GM21576 (cell line): ENCODE results near the gene XXYLT1.
A peak's percentile ranks its signal among the peaks of the same experiment; 100 is the strongest.

ENCODE experiments used
- ATAC-seq: cut with Tn5 transposase; IDR thresholded peaks from one replicate; pipeline ENCODE4 v1.9.1; 2021; ENCODE audit warnings: mild to moderate bottlenecking, moderate library complexity; ENCODE audit not compliant: unreplicated experiment

Gene XXYLT1

DNA sequence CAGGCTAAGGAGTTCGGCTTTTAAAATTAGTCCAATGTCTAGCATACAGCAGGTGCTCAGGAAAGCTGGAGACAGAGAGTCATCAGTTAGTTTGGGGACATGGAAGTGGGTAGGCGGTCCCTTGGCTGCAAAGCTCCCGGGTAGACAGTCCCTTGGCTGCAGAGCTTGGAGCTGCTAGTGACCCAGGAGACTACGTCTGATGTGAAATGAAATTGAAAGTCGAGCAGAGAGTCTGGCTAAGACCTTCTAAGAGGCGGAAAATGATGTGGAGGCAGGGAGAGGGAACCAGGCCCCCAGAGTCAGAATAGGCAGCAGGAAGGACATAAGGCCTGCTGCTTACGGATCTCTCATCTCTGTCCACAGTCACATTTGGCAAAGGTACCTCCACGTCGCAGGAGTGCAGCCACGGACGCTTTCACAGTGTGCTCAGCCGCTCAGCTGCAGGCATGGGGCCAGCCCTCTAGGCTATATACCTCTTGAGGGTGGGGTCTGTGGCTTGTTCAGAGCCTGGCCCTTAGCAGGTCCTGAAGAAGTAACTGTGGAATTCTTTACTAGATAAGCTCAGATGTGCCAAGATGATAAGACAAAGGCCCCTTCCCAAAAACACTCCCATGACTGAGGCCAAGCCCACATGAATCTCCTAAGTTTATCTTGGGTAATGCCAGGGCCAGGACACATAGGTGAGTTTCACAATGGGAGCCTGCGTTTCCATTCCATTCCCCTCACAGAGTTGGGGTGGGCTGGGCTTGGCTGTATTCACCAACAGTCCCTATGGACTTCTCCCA is 131.7 kb downstream of the XXYLT1 start:
- peak; percentile 58 for ATAC-seq

DNA sequence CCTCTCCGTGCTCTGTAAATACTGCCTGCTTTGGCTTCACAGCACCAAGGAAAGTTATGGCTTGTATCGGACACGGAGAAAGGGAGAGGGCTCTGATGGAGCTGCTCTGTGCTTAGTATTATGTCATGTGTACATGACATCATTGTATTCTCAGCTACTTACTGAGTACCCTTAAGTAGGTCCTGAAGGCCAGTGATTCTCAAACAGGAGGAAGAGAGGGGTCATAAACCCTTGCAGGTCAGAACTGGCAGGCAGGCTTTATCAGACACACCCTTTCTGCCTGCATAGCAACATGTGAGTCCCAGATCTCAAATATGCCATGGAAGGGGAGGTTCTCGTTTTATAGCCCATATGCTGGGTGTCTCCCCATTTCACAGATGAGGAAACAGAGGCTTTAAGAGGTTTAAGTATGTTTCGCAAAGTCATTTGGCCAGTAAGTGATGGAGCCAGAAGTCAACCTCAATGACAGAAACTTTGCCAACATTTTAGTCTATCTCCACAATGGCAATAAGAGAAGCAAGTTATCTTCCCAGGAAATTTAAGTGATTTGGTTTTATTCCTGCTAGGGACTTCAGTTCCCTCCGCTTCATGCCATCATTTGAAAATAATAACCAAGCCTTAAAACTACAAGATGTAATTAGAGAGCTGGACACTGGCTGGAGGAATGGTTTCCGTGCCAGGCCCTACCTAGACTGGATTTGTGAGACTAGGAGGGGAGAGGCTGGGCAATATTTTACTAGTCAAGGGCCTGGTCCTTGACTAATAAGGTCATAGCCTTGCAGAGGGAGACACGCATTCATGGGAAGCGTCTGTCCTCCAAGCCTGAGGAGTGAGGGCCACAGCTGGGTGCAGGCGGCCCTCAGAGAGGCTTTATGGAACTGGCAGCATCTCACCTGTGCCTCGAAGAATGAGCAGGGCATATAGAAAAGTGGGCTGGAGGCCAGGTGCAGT is 133.0 kb downstream of the XXYLT1 start:
- no peak for ATAC-seq

DNA sequence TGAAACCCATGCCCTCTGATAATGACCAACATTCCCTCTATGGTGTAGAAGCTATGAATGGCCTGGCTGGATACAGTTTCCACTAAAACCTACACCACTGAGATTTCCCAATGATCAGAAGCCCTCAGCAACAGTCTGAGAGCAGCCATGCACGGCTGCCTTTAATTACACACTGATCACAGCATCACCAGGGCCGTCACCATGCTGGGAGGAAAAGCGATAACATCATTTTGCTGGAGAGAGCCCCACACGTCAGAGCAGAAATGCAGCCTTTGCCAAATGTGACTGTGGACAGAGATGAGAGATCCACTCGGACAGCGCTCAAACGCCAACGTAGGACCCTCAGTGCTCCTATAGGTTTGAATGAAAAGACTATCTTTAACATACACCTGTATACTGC is 135.0 kb downstream of the XXYLT1 start:
- ATAC-seq: no peak

DNA sequence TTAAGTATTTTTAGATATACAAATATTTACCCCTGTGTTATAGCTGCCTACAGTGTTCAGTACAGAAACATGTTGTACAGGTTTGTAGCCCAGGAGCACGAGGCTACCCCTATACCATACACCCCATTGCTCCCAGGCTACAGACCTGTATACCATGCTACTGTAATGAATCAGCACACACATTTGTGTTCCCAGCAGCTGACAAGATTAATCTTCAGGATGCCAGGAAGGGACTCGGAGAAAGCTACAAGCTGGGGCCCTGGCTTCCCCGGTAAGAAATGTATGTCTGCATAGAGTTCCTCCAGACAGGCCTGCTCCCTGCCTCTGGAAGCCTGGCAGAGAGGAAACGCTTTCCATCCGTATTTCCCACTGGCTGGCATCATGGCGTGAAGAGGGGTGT is 136.5 kb downstream of the XXYLT1 start:
- no peak for ATAC-seq

DNA sequence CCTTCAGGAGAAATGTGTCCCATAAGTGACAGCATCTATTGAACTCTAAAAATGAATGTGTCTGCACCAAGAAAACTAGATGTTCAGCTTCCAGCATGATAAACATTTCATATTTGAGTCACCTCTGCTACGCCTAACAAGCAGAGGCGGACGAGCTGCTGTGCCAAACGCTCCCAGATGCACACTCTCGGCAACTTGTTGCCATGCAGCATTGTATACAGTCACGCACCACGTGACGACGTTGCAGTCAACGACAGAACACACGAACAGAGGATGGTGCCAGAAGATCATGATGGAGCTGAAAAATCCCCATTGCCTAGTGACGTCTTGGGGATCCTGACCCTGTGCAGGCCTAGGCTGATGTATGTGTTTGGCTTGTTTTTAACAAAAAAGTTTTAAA is 137.5 kb downstream of the XXYLT1 start:
- no peak for ATAC-seq

DNA sequence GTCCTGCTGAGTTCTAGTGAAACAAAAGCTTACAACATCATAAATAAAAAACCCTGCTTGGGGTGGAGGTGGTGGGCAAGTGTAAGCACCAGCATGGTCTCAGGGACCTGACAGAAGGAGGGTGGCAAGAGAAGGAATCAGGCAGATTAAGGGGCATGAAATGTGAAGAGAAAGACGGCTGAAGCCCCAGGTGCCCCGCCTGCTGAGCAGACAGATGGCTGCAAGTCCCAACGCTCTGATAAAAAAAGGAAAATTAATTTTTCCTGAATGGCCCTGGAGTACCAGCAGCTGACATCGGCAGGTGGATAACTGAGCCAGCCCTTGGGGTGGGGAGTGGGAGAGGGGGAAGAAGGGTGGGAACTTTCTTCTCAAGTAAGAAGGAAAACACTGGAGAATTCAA is 137.9 kb downstream of the XXYLT1 start:
- ATAC-seq: no peak

DNA sequence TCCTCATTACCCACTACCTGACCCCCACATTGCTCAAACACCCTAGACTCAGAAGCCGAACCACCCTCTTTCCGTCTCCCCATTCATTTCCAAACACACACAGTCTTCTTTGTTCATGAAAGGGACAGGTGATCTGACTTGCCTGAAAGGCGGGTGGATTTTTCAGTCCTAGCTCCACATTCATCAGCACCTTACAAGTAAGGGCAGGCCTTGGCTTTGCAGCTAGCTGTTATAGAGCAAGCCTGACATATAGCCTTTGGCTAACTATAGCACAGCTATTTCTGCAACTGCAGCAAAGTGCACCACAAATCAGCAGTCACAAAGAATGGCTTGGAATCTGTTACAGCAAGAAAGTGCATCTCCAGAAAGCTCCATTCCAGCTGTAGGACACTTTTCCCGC is 139.8 kb downstream of the XXYLT1 start:
- ATAC-seq: no peak

DNA sequence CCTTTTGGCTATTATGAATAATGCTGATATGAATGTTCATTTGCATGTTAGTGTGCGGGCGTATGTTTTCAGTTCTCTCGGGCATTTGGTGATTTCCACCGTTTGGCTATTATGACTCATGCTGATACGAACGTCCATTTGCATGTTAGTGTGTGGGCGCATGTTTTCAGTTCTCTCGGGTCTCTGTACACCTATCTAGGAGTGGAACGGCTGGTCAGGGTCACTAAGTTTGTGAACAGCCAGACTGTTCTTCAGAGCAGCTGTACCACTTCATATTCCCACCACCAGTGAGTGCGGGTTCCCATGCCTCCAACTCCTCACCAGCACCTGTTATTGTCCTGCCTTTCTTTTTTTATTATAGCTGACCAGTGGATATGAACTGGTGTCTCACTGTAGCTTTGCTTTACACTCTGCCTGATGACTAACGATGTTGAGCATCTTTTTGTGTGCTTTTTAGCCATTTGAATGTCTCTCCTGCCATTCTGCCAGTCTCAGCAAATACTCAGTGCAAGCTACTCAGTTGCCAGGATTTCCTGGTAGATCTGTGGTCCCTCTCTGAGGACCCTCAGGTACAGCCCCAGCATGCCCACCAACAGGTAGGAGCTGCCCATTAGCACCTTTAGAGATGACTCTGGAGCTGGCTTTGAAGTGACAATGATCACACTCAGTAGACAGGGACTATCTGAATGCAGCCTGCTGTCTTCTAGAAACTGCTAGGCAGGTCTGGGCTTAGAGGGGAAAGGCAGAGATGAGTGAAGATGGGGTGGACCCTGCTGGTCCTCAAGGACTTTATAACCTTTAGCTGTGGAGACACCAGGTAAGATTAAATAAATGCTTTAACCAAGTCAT is 141.1 kb downstream of the XXYLT1 start:
- ATAC-seq: peak; percentile 88

DNA sequence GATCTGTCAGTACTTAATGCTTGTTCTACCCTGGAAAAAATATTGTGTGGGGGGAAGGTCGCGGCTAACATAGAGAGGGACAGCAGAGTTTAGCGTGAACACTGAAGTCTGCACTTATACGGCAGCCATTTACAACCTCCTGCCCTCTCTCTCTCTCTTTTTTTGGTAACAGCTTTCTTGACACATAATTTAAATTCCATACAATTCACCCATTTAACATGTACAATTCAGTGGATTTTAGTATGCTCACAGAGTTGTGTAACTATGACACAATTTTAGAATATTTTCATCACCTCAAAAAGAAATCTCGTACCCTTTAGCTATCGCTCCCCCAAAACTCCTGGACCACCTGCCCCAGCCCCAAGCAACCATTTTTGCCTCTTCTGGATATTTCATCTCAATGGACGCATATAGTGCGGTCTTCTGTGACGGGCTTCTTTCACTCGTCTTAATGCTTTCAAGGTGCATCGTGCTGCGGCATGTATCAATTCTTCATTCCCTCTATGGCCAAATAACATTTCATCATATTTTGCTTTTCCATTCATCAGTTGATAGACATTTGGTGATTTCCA is 141.8 kb downstream of the XXYLT1 start:
- ATAC-seq: no peak

DNA sequence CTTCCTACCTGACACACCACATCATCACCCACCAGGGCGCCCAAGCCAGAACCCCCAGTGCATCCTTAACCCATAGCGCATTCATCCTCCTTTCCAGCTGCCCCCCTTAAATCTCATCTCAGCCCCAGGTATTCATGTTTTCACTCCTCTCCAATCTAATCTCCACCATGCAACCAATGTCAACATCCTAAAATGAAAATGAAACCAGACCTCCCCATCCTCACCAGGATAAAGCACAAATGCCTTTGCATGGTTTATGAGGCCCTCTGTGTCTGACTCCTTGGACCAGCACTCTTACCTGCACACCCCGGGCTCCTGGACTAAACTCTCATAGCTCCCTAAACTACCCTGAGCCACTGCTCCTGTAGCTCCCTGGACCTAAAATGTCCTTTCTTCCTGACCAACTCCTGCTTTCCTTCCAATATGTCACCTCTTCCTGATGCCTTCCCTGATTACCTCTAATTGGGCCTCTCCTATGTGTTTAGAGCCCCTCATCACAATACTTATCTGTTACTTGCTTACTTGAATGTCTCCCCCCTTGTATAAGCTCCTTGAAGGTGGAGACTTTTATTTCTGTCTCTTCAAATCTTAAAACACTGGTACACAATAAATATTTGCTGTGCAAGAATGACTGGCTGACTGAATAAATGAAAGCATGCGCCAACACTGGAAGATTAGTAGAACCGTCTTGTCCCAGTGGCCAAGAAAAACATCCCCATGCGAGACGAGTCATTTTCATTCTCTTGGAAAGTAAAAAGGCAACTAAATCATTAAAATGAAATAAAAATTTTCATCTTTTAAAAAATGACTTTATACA is 142.5 kb downstream of the XXYLT1 start:
- no peak for ATAC-seq

DNA sequence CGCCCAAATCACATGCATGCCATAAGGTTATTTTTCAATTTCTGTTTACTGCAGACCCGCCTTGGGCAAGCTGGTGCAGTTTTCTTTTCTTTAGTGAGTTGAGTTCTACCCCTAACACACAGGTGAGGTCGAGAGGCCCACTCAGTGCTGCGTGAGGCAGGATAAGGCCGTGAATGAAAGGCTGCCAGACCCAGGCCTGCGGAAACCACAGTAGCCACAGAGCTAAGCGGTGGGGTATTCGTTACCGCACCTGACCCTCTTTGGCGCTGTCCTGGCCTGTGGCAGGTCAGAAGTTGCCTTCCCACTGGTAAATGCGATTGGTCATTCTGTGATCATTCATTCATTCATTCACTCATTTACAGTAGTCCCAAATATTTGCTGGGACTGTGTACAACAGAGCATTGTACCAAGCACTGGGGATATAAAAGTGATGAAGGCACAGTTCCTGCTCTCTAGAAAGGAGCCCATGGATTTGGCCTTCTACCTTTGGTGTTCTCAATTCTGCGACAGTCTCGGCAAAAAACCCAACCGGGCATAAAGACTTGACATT is 144.8 kb downstream of the XXYLT1 start:
- no peak for ATAC-seq

DNA sequence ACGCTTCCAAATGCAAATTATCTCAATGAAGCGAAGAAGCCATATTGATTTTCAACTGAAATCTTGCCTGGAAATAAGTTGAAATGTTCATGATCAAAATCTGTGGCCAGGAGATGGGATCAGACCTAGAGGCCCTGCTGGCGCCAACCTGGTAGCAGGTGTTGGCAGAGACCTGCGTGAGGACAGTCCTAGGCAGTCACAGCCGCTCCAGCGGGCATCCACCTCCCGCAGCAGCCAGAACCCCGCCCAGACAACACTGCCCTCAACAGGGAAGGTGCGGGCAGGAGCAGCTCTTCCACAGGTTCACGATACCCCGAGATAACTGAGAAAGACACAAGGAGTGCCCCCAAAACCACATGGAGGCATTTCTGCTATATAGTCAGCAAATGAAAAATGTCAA is 145.3 kb downstream of the XXYLT1 start:
- no peak for ATAC-seq

DNA sequence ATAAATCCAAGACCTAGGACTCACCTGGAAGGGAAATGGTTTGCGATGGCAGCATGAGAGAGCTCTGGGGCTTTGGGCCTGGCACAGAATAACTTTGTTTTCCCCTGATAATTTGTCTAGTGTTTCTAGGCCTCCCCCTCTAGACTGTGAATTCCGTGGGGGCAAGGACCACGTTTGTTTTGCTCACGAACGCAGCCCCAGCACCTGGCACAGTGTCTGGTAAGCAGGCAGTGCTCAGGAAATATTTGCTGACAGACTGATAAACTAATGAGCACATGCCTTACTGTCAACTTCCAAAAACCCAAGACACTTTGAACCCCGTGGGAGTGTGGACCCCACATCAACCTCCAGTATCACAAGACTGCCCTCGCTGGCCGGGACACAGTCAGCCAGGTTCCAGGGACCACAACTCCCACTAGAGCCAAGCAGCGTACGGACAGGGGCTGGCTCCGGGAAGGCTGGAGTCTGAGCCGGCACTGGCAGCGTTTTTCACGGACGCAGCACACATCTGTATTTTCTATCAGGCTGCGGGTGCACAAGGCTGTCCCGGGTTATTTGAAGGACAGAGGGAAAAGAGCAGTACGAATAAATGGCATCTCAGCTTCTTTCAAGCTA is 146.5 kb downstream of the XXYLT1 start:
- no peak for ATAC-seq

DNA sequence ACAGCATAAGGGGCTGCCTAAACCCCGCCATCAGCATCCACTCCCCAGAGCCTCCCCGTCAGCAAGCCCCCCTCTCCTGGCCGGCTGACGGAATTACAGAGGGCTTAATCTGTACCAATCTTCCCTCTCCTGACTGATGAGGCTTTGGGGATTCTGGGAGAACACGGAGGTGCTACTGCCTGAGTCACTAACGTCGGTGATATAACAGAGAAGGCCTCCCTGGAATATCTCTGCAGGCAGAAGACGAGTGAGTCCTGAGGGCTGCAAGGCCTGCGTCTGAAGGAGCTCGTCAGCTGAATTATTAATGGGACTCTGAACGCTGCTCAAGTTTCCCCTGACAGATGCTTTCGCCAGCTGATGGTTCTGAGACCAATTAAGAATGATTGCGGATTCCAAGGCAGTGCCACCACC is 147.7 kb downstream of the XXYLT1 start:
- ATAC-seq: no peak

DNA sequence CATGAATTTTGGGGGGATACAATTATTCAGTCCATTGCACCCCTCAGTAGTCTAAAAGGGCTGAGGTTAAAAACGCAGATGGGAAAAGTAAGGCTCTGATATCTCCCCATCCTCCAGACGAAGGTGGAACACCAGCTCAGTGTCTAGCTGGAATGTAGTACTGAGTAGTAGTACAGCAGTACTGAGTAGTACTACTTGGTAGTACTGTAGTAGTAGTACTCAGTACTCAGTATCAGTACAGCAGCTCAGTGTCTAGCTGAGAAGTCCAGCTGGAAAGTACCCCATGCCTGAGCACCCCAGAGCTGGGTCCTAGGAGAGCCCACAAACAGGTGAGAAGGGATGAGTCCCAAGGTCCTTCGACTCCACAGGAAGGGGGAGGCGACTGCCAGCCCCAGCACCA is 148.7 kb downstream of the XXYLT1 start:
- ATAC-seq: no peak

DNA sequence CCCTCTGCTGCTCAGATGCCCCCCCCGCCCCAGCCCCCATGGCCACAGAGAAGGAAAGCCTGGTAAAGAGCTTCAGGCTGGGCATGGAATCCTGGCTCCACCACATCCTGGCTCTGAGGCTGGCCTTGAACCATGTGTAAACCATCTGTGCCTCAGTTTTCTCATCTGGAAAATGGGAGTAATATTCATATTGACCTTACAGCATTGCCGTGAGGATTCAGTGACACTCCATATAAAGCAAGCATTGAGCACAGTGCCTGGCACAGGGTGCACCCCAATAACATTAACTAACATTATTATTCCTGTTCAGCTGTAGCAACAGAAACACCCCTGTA is 150.7 kb downstream of the XXYLT1 start:
- ATAC-seq: no peak

DNA sequence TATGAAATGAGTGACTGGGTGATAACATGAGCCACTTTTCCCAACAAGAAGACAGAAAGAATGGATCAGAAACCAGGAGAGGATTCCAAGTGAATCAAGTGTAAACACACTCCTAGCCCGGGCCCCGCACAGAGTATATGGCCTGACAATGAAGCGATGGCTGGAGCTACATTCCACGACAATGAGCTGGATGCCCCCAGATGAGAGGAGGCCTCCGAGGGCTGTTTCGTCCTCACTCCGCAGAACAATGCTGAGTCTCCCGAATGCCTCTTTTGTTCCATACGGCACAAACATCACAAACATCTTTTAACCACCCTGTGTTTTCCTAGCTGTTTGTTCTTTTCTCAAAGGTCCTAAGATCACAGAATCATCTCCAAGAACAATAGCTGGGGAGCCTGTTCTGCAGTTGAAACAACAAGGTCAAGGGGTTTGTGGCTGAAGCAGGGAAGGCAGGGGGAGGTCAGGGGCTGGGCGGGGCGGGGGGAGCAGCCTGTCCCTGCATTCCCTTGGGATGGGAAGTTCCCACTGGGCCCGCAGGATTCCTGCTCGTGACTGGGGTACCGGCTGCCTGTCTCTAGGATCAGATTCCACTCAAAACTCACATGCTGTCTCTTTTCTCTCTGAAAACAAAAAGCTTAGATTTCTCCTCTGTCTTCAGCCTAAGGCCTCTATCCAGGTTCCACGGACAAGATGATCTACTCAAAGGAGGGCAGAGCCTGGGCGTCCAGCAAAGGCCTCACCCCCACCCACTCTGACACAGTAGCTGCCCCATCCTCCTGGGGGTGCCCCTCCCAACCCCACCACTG is 151.3 kb downstream of the XXYLT1 start:
- ATAC-seq: no peak

DNA sequence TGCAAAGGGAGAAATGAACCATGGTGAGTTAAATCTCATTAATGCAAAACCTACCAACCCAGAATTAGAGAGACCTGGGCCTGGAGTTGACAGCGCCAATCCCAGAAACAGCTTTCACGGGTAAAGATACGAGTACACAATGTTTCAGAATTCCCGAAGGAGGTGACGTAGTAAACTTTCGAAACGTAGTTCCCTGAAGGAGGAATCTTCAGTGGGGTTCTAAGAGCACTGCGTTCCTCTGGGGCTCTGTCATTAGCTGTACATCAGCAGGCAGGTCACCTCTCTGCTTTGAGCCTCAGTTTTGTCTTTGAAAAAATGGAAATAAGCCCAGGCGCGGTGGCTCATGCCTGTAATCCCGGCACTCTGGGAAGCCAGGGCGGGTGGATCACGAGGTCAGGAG is 152.3 kb downstream of the XXYLT1 start:
- ATAC-seq: no peak
